Measurements from ENCODE around the gene OTULINL.

DNA sequence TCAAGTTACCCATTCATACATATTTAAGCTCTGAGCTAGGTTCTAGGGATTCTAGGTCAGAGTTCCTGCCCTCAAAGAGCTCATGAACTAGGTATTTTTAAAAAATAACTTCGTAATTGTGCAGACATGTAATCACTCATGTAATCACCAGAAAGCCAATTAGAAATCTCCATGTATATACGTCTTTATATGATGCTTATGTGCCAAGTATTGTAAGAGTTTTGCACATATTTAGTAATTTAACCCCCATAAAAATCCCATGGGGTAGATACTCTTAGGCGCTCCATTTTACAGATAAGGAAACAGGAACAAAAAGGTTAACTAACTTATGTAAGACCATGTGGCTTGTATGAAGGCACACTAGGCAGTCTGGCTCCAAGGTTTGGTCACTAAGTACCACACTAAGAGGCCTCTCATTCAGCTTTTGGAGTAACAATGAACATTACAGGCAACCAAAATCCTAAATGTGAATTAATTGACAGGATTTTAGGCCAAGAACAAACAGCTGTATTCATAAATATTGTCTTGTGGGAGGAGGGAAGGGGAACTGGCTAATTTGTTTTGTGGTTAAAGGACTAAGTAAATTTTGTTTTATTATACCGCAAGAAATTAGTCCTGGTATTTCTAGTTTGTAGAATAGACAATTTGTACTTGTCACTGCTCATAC is 1.7 kb upstream of the OTULINL start:
- TF ChIP-seq, protein P1, sequence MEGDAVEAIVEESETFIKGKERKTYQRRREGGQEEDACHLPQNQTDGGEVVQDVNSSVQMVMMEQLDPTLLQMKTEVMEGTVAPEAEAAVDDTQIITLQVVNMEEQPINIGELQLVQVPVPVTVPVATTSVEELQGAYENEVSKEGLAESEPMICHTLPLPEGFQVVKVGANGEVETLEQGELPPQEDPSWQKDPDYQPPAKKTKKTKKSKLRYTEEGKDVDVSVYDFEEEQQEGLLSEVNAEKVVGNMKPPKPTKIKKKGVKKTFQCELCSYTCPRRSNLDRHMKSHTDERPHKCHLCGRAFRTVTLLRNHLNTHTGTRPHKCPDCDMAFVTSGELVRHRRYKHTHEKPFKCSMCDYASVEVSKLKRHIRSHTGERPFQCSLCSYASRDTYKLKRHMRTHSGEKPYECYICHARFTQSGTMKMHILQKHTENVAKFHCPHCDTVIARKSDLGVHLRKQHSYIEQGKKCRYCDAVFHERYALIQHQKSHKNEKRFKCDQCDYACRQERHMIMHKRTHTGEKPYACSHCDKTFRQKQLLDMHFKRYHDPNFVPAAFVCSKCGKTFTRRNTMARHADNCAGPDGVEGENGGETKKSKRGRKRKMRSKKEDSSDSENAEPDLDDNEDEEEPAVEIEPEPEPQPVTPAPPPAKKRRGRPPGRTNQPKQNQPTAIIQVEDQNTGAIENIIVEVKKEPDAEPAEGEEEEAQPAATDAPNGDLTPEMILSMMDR (IDR thresholded peaks at IDR 0.05; ENCODE audit: low read depth, low read length, missing input control): no peak
- TF ChIP-seq, protein P2, sequence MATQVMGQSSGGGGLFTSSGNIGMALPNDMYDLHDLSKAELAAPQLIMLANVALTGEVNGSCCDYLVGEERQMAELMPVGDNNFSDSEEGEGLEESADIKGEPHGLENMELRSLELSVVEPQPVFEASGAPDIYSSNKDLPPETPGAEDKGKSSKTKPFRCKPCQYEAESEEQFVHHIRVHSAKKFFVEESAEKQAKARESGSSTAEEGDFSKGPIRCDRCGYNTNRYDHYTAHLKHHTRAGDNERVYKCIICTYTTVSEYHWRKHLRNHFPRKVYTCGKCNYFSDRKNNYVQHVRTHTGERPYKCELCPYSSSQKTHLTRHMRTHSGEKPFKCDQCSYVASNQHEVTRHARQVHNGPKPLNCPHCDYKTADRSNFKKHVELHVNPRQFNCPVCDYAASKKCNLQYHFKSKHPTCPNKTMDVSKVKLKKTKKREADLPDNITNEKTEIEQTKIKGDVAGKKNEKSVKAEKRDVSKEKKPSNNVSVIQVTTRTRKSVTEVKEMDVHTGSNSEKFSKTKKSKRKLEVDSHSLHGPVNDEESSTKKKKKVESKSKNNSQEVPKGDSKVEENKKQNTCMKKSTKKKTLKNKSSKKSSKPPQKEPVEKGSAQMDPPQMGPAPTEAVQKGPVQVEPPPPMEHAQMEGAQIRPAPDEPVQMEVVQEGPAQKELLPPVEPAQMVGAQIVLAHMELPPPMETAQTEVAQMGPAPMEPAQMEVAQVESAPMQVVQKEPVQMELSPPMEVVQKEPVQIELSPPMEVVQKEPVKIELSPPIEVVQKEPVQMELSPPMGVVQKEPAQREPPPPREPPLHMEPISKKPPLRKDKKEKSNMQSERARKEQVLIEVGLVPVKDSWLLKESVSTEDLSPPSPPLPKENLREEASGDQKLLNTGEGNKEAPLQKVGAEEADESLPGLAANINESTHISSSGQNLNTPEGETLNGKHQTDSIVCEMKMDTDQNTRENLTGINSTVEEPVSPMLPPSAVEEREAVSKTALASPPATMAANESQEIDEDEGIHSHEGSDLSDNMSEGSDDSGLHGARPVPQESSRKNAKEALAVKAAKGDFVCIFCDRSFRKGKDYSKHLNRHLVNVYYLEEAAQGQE (IDR thresholded peaks at IDR 0.05): no peak
- TF ChIP-seq GABPA (IDR thresholded peaks at IDR 0.05 in 1 of 2, conservative IDR thresholded peaks at IDR 0.05 in 1 of 2) (no peak), TAF1 (conservative IDR thresholded peaks at IDR 0.05) (no peak), FOXA1 (IDR thresholded peaks at IDR 0.05) (no peak), RAD21 (IDR thresholded peaks at IDR 0.05) (no peak), YY1 (IDR thresholded peaks at IDR 0.05) (no peak), HNF4A (conservative IDR thresholded peaks at IDR 0.05) (no peak), SP1 (IDR thresholded peaks at IDR 0.05) (no peak)
- TF ChIP-seq, protein P3, sequence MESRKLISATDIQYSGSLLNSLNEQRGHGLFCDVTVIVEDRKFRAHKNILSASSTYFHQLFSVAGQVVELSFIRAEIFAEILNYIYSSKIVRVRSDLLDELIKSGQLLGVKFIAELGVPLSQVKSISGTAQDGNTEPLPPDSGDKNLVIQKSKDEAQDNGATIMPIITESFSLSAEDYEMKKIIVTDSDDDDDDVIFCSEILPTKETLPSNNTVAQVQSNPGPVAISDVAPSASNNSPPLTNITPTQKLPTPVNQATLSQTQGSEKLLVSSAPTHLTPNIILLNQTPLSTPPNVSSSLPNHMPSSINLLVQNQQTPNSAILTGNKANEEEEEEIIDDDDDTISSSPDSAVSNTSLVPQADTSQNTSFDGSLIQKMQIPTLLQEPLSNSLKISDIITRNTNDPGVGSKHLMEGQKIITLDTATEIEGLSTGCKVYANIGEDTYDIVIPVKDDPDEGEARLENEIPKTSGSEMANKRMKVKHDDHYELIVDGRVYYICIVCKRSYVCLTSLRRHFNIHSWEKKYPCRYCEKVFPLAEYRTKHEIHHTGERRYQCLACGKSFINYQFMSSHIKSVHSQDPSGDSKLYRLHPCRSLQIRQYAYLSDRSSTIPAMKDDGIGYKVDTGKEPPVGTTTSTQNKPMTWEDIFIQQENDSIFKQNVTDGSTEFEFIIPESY (IDR thresholded peaks at IDR 0.05): no peak
- TF ChIP-seq, protein P4, sequence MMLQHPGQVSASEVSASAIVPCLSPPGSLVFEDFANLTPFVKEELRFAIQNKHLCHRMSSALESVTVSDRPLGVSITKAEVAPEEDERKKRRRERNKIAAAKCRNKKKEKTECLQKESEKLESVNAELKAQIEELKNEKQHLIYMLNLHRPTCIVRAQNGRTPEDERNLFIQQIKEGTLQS (IDR thresholded peaks at IDR 0.05): no peak

All from liver (tissue), 3 donors.